Nephron progenitor cell (in vitro differentiated cells): ENCODE results near the gene ZDHHC20.

Experiments used
- DNase-seq: peaks from one replicate; pipeline ENCODE4 v3.0.0; 2021
- H3K27ac Mint-ChIP-seq: 2 replicates; pipeline ENCODE4 v1.8.0; 2021; ENCODE audit warnings: mild to moderate bottlenecking, moderate library complexity, mixed read lengths
- H3K27me3 Mint-ChIP-seq: 2 replicates; pipeline ENCODE4 v1.8.0; 2021; ENCODE audit warnings: mild to moderate bottlenecking, low read depth, mixed read lengths; ENCODE audit not compliant: poor library complexity
- H3K36me3 Mint-ChIP-seq: 2 replicates; pipeline ENCODE4 v1.8.0; 2021; ENCODE audit warnings: low read depth, mixed read lengths
- H3K4me1 Mint-ChIP-seq: 2 replicates; pipeline ENCODE4 v1.8.0; 2021; ENCODE audit warnings: mixed read lengths
- H3K4me3 Mint-ChIP-seq: 2 replicates; pipeline ENCODE4 v1.8.0; 2021; ENCODE audit warnings: mild to moderate bottlenecking, moderate library complexity, mixed read lengths
- H3K9me3 Mint-ChIP-seq: 2 replicates; pipeline ENCODE4 v1.8.0; 2021; ENCODE audit warnings: mild to moderate bottlenecking, moderate library complexity, mixed read lengths
- CTCF ChIP-seq: fragments of 200-600 bp; sonication (generic); IDR thresholded peaks from 2 replicates; pipeline ENCODE4 v1.5.0; 2021; ENCODE audit warnings: antibody characterized with exemption

Gene ZDHHC20

GRCh38 chr13:21360463-21360862 lies 98.6 kb downstream of the ZDHHC20 start:
- Mint-ChIP-seq H3K4me3 (no peak overlapping the region), H3K27ac (no peak overlapping the region), H3K4me1 (no peaks in the 10 kb centered on the region), H3K9me3 (peaks cover 21% of the 10 kb centered on the region), H3K27me3 (peaks cover 10% of the 10 kb centered on the region), H3K36me3 (peaks cover 5% of the 10 kb centered on the region)
- no peak for TF ChIP-seq CTCF
- no peak for DNase-seq

DNA sequence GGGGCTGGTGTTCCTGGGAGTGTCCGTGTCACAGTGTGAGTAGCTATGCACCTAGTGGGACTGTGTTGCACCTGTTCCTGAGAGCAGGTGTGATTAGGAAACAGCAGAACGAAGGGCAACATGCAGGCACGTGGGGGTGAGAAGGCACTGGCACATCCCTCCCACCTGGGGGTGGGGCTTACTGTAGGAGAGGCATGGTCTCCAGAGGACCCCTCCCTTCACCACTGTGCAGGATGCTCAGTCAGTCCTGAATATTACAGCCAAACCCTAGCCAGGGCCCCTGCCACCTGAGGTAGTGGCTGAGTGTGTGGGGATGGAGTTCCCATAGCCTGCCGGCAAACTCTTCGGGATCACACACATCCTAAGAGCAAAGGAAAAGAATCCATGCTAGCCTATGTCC lies 99.2 kb downstream of the ZDHHC20 start:
- Mint-ChIP-seq H3K27me3 (peaks cover 10% of the 10 kb centered on the region), H3K27ac (no peak overlapping the region), H3K9me3 (peaks cover 21% of the 10 kb centered on the region), H3K4me3 (no peak overlapping the region), H3K36me3 (peaks cover 5% of the 10 kb centered on the region), H3K4me1 (no peaks in the 10 kb centered on the region)
- TF ChIP-seq CTCF, result no peak
- no peak for DNase-seq

DNA sequence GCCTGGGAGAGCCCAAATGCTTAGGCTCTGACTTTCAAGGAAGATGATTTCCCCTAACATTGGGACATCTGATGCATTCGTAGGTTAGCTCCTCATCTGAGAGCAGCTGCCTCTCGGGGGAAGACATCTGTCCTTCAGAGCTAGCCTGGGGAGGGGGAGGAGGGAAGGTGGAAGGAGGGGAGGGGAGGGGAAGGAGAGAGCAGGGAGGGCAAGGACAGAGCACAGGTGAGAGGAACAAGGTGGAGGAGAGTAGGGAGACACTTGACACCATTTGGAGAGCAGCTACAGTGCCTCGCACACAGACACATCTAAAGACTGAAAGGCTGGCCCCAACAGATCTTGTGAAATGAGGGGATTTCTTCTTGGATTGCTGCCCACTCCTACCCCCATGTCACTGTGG lies 103.8 kb downstream of the ZDHHC20 start:
- no peaks in the 10 kb centered on the region for H3K36me3 Mint-ChIP-seq
- no peak overlapping the region for H3K4me3 Mint-ChIP-seq
- peaks cover 4% of the 10 kb centered on the region for H3K27me3 Mint-ChIP-seq
- DNase-seq, result no peak
- no peaks in the 10 kb centered on the region for H3K9me3 Mint-ChIP-seq
- H3K27ac Mint-ChIP-seq, result no peak overlapping the region
- no peak for TF ChIP-seq CTCF
- no peaks in the 10 kb centered on the region for H3K4me1 Mint-ChIP-seq

DNA sequence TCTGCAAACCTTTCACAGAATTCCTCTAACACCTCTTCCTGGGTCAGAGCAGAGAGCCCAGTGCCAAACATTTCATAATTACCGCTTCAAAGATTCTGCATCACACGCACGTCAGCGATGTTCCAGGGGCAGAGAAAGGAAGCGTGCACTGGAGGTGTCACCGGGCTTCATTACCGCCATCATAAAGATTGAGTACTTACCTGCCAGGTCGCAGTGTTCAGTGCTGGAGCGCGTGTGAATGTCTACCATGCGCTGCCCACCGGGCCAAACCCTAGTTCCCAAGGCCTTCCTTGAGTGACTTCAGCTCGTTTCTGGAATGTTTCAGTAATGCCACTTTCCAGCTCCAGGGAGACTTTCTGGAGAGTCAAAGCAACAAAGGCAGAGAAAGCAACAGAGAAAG lies 104.4 kb downstream of the ZDHHC20 start:
- Mint-ChIP-seq H3K27ac (no peak overlapping the region), H3K9me3 (no peaks in the 10 kb centered on the region), H3K36me3 (no peaks in the 10 kb centered on the region), H3K4me1 (no peaks in the 10 kb centered on the region), H3K27me3 (peaks cover 4% of the 10 kb centered on the region), H3K4me3 (no peak overlapping the region)
- DNase-seq, result no peak
- no peak for TF ChIP-seq CTCF

- no peaks in the 10 kb centered on the region for H3K36me3 Mint-ChIP-seq
- no peak overlapping the region for H3K27ac Mint-ChIP-seq
- H3K4me1 Mint-ChIP-seq, result no peaks in the 10 kb centered on the region
- H3K4me3 Mint-ChIP-seq, result no peak overlapping the region
- no peak for TF ChIP-seq CTCF
- DNase-seq, result no peak
- H3K9me3 Mint-ChIP-seq, result no peaks in the 10 kb centered on the region
- peaks cover 9% of the 10 kb centered on the region for H3K27me3 Mint-ChIP-seq
Observed at GRCh38 chr13:21348488-21349120, 110.5 kb downstream of the ZDHHC20 start.

DNA sequence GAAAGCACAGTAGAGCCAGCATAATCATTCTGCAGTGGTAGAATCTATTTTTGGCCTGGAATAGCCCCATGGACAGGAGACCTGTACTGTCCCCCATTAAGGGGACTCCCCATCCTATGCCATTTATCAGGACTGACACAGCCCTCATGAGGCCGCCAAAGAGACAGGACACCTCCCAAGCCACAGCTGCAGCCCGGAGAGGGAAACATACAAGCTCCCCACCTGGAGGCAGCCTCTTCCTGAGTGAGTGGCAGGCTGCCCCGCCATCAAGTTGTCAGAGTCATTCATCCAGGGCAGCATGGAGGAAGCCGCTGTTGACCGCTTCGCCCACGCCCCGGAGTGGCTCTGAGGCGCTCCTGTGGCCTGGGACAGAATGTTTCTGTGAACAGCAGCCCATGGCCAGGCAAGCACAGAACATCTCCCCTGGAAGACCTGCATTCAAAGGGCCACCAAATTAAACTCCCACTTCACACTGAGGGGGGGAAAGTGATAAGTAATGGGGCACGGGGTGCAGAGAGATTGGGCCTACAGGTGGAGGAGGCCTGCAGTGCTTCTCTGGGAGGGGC lies 111.3 kb downstream of the ZDHHC20 start:
- no peaks in the 10 kb centered on the region for H3K36me3 Mint-ChIP-seq
- DNase-seq, result no peak
- no peak overlapping the region for H3K4me3 Mint-ChIP-seq
- no peaks in the 10 kb centered on the region for H3K9me3 Mint-ChIP-seq
- H3K4me1 Mint-ChIP-seq, result no peaks in the 10 kb centered on the region
- no peak overlapping the region for H3K27ac Mint-ChIP-seq
- TF ChIP-seq CTCF, result no peak
- peaks cover 8% of the 10 kb centered on the region for H3K27me3 Mint-ChIP-seq
